H9 (cell line): ENCODE results near the gene UST. TPM values are rescaled to one million over a fixed set of nuclear protein-coding genes. Genes with fewer than 3 reads are reported as not detected.

Source experiments
- DNase-seq: peaks from one replicate; pipeline ENCODE4 v3.0.0-alpha.2; 2017
- H2AFZ ChIP-seq: one replicate; pipeline ENCODE4 v1.6.1; 2013; ENCODE audit warnings: mild to moderate bottlenecking, low read length, control low read depth, moderate library complexity
- H2AK5ac ChIP-seq: 2 replicates; pipeline ENCODE4 v1.6.1; 2013; ENCODE audit warnings: low read length, control low read depth, mixed read lengths; ENCODE audit not compliant: insufficient read length
- H2BK120ac ChIP-seq: one replicate; pipeline ENCODE4 v1.6.1; 2013; ENCODE audit warnings: low read depth, mild to moderate bottlenecking, low read length, control low read depth, inconsistent platforms; ENCODE audit not compliant: poor library complexity, severe bottlenecking
- H2BK12ac ChIP-seq: 2 replicates; pipeline ENCODE4 v1.6.1; 2013; ENCODE audit warnings: low read length, control low read depth, mixed read lengths, low read depth; ENCODE audit not compliant: insufficient read length
- H2BK15ac ChIP-seq: 2 replicates; pipeline ENCODE4 v1.6.1; 2013; ENCODE audit warnings: low read depth, low read length, control low read depth
- H2BK20ac ChIP-seq: one replicate; pipeline ENCODE4 v1.6.1; 2013; ENCODE audit warnings: low read depth, mild to moderate bottlenecking, low read length, control low read depth, inconsistent platforms; ENCODE audit not compliant: poor library complexity, severe bottlenecking
- H2BK5ac ChIP-seq: 2 replicates; pipeline ENCODE4 v1.6.1; 2013; ENCODE audit warnings: low read length, control low read depth, mixed read lengths; ENCODE audit not compliant: insufficient read length
- H3K14ac ChIP-seq: 2 replicates; pipeline ENCODE4 v1.6.1; 2013; ENCODE audit warnings: low read length, control low read depth; ENCODE audit not compliant: insufficient read depth
- H3K18ac ChIP-seq: 2 replicates; pipeline ENCODE4 v1.6.1; 2013; ENCODE audit warnings: low read depth, mild to moderate bottlenecking, mixed read lengths, low read length, control low read depth; ENCODE audit not compliant: insufficient read length
- H3K23ac ChIP-seq: 2 replicates; pipeline ENCODE4 v1.6.1; 2013; ENCODE audit warnings: low read length, control low read depth, mixed read lengths, low read depth; ENCODE audit not compliant: insufficient read length
- H3K23me2 ChIP-seq: 2 replicates; pipeline ENCODE4 v1.6.1; 2013; ENCODE audit warnings: low read depth, mild to moderate bottlenecking, mixed read lengths, low read length, control low read depth; ENCODE audit not compliant: insufficient read length, poor library complexity, severe bottlenecking
- H3K27ac ChIP-seq: 2 replicates; pipeline ENCODE4 v1.5.1; 2013; ENCODE audit warnings: low read length, control low read depth, mixed read lengths, low read depth; ENCODE audit not compliant: insufficient read length
- H3K27me3 ChIP-seq: 2 replicates; pipeline ENCODE4 v1.6.1; 2013; ENCODE audit warnings: low read length, control low read depth, inconsistent platforms; ENCODE audit not compliant: insufficient read depth
- H3K4ac ChIP-seq: 2 replicates; pipeline ENCODE4 v1.6.1; 2013; ENCODE audit warnings: low read depth, mild to moderate bottlenecking, control low read depth, inconsistent platforms, low read length, moderate library complexity
- H3K4me1 ChIP-seq: 2 replicates; pipeline ENCODE4 v1.6.1; 2013; ENCODE audit warnings: low read length, control low read depth, inconsistent platforms; ENCODE audit not compliant: insufficient read depth
- H3K4me2 ChIP-seq: 2 replicates; pipeline ENCODE4 v1.6.1; 2013; ENCODE audit warnings: low read length, control low read depth, mixed read lengths; ENCODE audit not compliant: insufficient read length, insufficient read depth
- H3K56ac ChIP-seq: 2 replicates; pipeline ENCODE4 v1.6.1; 2013; ENCODE audit warnings: low read depth, mild to moderate bottlenecking, mixed read lengths, low read length, control low read depth; ENCODE audit not compliant: insufficient read length
- H3K79me1 ChIP-seq: 2 replicates; pipeline ENCODE4 v1.6.1; 2013; ENCODE audit warnings: low read depth, mild to moderate bottlenecking, moderate library complexity, low read length, control low read depth, inconsistent platforms; ENCODE audit not compliant: insufficient read depth, poor library complexity, severe bottlenecking
- H3K79me2 ChIP-seq: 2 replicates; pipeline ENCODE4 v1.6.1; 2013; ENCODE audit warnings: low read length, control low read depth, inconsistent platforms; ENCODE audit not compliant: insufficient read depth
- H3K9ac ChIP-seq: 2 replicates; pipeline ENCODE4 v1.6.1; 2013; ENCODE audit warnings: low read length, control low read depth, mixed read lengths; ENCODE audit not compliant: insufficient read length; ENCODE audit errors: extremely low read depth
- H3K9me3 ChIP-seq: one replicate; pipeline ENCODE4 v1.6.1; 2013; ENCODE audit warnings: low read depth, low read length, inconsistent platforms; ENCODE audit not compliant: control insufficient read depth
- H3T11ph ChIP-seq: one replicate; pipeline ENCODE4 v1.6.1; 2013; ENCODE audit warnings: mild to moderate bottlenecking, low read length, control low read depth, inconsistent platforms
- H4K20me1 ChIP-seq: one replicate; pipeline ENCODE4 v1.6.1; 2013; ENCODE audit not compliant: control insufficient read depth, insufficient read length, insufficient read depth
- H4K5ac ChIP-seq: 2 replicates; pipeline ENCODE4 v1.6.1; 2013; ENCODE audit warnings: low read depth, mild to moderate bottlenecking, mixed read lengths, low read length, control low read depth; ENCODE audit not compliant: insufficient read length
- H4K8ac ChIP-seq: replicated peaks from 2 replicates; pipeline ENCODE4 v1.6.1; 2013; ENCODE audit warnings: low read length, control low read depth, mixed read lengths, low read depth; ENCODE audit not compliant: insufficient read length
- H4K91ac ChIP-seq: 2 replicates; pipeline ENCODE4 v1.6.1; 2013; ENCODE audit warnings: low read depth, mild to moderate bottlenecking, moderate library complexity, mixed read lengths, low read length, control low read depth; ENCODE audit not compliant: insufficient read length
- H3K27ac Mint-ChIP-seq, 3 experiments: 2 replicates in 2 of 3; 3 replicates in 1 of 3; pipeline ENCODE4 v1.8.0; 2020 to 2021; ENCODE audit warnings: mixed read lengths in 3 of 3, mild to moderate bottlenecking in 1 of 3, moderate library complexity in 1 of 3
- H3K27me3 Mint-ChIP-seq: 2 replicates; pipeline ENCODE4 v1.8.0; 2021; ENCODE audit warnings: low read depth, mild to moderate bottlenecking, moderate library complexity, mixed read lengths
- H3K36me3 Mint-ChIP-seq, 3 experiments: 2 replicates in 2 of 3; 3 replicates in 1 of 3; pipeline ENCODE4 v1.8.0; 2020 to 2021; ENCODE audit warnings: low read depth in 3 of 3, mixed read lengths in 3 of 3; ENCODE audit not compliant: insufficient read depth in 1 of 3
- H3K4me1 Mint-ChIP-seq, 2 experiments: 2 replicates each; pipeline ENCODE4 v1.8.0; 2020; ENCODE audit warnings: mixed read lengths in 2 of 2
- H3K4me3 Mint-ChIP-seq, 2 experiments: 2 replicates in 1 of 2; 3 replicates in 1 of 2; pipeline ENCODE4 v1.8.0; 2020 to 2021; ENCODE audit warnings: mild to moderate bottlenecking in 2 of 2, mixed read lengths in 2 of 2, moderate library complexity in 1 of 2
- H3K9me3 Mint-ChIP-seq, 2 experiments: 2 replicates in 1 of 2; 3 replicates in 1 of 2; pipeline ENCODE4 v1.8.0; 2020; ENCODE audit warnings: mild to moderate bottlenecking in 2 of 2, mixed read lengths in 2 of 2, moderate library complexity in 1 of 2
- WGBS: extraction: QIAGEN DNeasy Blood & Tissue Kit; methylation state at CpG from one replicate; pipeline ENCODE4 v1.1.7; 2013; ENCODE audit warnings: missing lambda C conversion rate, low lambda C conversion rate, mixed read lengths; ENCODE audit not compliant: insufficient read length; ENCODE audit errors: extremely low coverage; 5-methylcytosine and 5-hydroxymethylcytosine counted together
- total RNA-seq: library from RNA; stranded (reverse); gene quantifications from 2 replicates; pipeline ENCODE4 v1.2.1, GENCODE V29; 2021
- TF ChIP-seq, protein P1 (sequence below): fragments of 200-600 bp; sonication (generic); conservative IDR thresholded peaks from 3 replicates; pipeline ENCODE4 v1.8.0; 2021; ENCODE audit warnings: antibody characterized with exemption, mild to moderate bottlenecking

The UST gene
- total RNA-seq, 1 experiment from 2014 or later: 14.4 TPM

DNA sequence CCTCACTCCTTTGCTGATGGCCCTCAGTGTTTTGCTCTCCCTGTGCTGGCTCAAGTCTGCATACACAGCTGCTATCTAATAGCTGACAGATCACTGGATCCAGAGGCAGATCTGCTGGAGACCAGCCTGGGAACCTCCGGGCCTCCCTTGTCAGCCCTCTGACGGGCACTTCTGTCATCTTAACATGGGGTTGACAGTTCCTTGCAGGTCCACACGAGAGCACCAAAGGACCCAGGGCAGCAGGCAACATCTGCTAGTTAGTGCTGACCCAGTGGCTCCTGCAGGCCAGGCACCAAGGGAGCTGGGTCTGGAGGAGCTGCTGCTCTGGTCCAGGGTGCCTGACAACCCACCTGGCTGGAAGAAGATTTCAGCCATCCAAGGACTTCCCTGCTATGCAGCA, 208.1 kb downstream of the UST start:
- Histone ChIP-seq H3K23ac (no peak overlapping the region), H4K8ac (no peak overlapping the region), H2BK5ac (no peak overlapping the region), H3K18ac (no peak overlapping the region), H3K23me2 (no peaks in the 10 kb centered on the region), H3K79me1 (peaks cover 3% of the 10 kb centered on the region), H2AFZ (no peak overlapping the region), H3K27ac (no peak overlapping the region), H3K79me2 (no peaks in the 10 kb centered on the region; the same call in 1 of the 2 replicates), H2BK15ac (no peak overlapping the region), H3K27me3 (no peaks in the 10 kb centered on the region), H4K91ac (no peak overlapping the region), H3K14ac (no peak overlapping the region), H3K4ac (no peak overlapping the region), H3K56ac (no peak overlapping the region), H4K20me1 (no peaks in the 10 kb centered on the region), H3K4me1 (peaks cover 2% of the 10 kb centered on the region; the same call in 1 of the 2 replicates), H2BK12ac (no peak overlapping the region), H3K4me2 (no peak overlapping the region), H3T11ph (no peak overlapping the region), H3K9me3 (no peaks in the 10 kb centered on the region), H3K9ac (no peak overlapping the region), H2BK120ac (no peak overlapping the region), H2BK20ac (no peak overlapping the region), H2AK5ac (no peak overlapping the region), H4K5ac (no peak overlapping the region)
- no CpG with 5 or more reads among the region's 3 CpGs for WGBS
- Mint-ChIP-seq H3K4me3 (no peak overlapping the region), H3K27ac (no peak overlapping the region; a peak in 1 of 7 replicates), H3K36me3 (peaks cover 20 to 23% (median 22%) of the 10 kb centered on the region in 3 experiments), H3K27me3 (no peaks in the 10 kb centered on the region), H3K4me1 (peaks cover 18 to 25% of the 10 kb centered on the region in 2 experiments), H3K9me3 (peaks cover 9 to 10% of the 10 kb centered on the region in 2 experiments)
- no peak for DNase-seq
- TF ChIP-seq, protein P1, sequence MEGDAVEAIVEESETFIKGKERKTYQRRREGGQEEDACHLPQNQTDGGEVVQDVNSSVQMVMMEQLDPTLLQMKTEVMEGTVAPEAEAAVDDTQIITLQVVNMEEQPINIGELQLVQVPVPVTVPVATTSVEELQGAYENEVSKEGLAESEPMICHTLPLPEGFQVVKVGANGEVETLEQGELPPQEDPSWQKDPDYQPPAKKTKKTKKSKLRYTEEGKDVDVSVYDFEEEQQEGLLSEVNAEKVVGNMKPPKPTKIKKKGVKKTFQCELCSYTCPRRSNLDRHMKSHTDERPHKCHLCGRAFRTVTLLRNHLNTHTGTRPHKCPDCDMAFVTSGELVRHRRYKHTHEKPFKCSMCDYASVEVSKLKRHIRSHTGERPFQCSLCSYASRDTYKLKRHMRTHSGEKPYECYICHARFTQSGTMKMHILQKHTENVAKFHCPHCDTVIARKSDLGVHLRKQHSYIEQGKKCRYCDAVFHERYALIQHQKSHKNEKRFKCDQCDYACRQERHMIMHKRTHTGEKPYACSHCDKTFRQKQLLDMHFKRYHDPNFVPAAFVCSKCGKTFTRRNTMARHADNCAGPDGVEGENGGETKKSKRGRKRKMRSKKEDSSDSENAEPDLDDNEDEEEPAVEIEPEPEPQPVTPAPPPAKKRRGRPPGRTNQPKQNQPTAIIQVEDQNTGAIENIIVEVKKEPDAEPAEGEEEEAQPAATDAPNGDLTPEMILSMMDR: 0 out of 3 replicates have a peak, but pooled peaks have one; percentile 16
